HEK293T (cell line): ENCODE results near the gene NHLRC3.

ENCODE experiments used
- CTCF ChIA-PET: fragments of 350-600 bp; formaldehyde crosslinking; extraction: SDS; loops from one replicate; lab custom pipeline; 2021; ENCODE audit warnings: antibody characterized with exemption, inconsistent platforms; lab: Yijun Ruan, JAX
- POLR2A ChIA-PET: fragments of 350-600 bp; formaldehyde crosslinking; extraction: SDS; loops from one replicate; lab custom pipeline; 2020; ENCODE audit warnings: antibody characterized with exemption, inconsistent platforms; lab: Yijun Ruan, JAX
- DNase-seq: peaks from one replicate; pipeline ENCODE4 v3.0.0; 2012; ENCODE audit warnings: mixed read lengths; ENCODE audit errors: extremely low spot score
- ARNT ChIP-seq: fragments of 450-650 bp; IDR thresholded peaks from 2 replicates; pipeline ENCODE4 v1.6.1; 2017; ENCODE audit warnings: mild to moderate bottlenecking
- BHLHE40 ChIP-seq: fragments of 450-650 bp; IDR thresholded peaks from 2 replicates; pipeline ENCODE4 v1.6.1; 2016; ENCODE audit warnings: mild to moderate bottlenecking, moderate library complexity, borderline replicate concordance
- CTBP1 ChIP-seq: fragments of 450-650 bp; IDR thresholded peaks from 2 replicates; pipeline ENCODE4 v1.6.1; 2016; ENCODE audit warnings: borderline replicate concordance
- ELF4 ChIP-seq: fragments of 450-650 bp; IDR thresholded peaks from 2 replicates; pipeline ENCODE4 v1.6.1; 2017; ENCODE audit warnings: antibody characterized with exemption
- FOXA1 ChIP-seq: fragments of 450-650 bp; IDR thresholded peaks from 2 replicates; pipeline ENCODE4 v1.6.1; 2016; ENCODE audit warnings: mild to moderate bottlenecking
- FOXK2 ChIP-seq: fragments of 450-650 bp; IDR thresholded peaks from 2 replicates; pipeline ENCODE4 v1.6.1; 2016; ENCODE audit warnings: mild to moderate bottlenecking
- FOXM1 ChIP-seq: fragments of 450-650 bp; IDR thresholded peaks from 2 replicates; pipeline ENCODE4 v1.6.1; 2017; ENCODE audit warnings: mild to moderate bottlenecking, borderline replicate concordance
- HDGF ChIP-seq: fragments of 450-650 bp; IDR thresholded peaks from 2 replicates; pipeline ENCODE4 v1.6.1; 2017; ENCODE audit warnings: antibody characterized with exemption, borderline replicate concordance
- L3MBTL2 ChIP-seq: fragments of 450-650 bp; conservative IDR thresholded peaks from 2 replicates; pipeline ENCODE4 v1.6.1; 2016; ENCODE audit warnings: mild to moderate bottlenecking
- LEF1 ChIP-seq: fragments of 450-650 bp; IDR thresholded peaks from 2 replicates; pipeline ENCODE4 v1.6.1; 2017; ENCODE audit warnings: mild to moderate bottlenecking, borderline replicate concordance
- NFRKB ChIP-seq: fragments of 450-650 bp; IDR thresholded peaks from 2 replicates; pipeline ENCODE4 v1.6.1; 2016; ENCODE audit warnings: mild to moderate bottlenecking, moderate library complexity
- PKNOX1 ChIP-seq: fragments of 450-650 bp; IDR thresholded peaks from 2 replicates; pipeline ENCODE4 v1.6.1; 2016
- SP1 ChIP-seq: fragments of 450-650 bp; IDR thresholded peaks from 2 replicates; pipeline ENCODE4 v1.6.1; 2017
- SUZ12 ChIP-seq: fragments of 450-650 bp; IDR thresholded peaks from 2 replicates; pipeline ENCODE4 v1.6.1; 2016; ENCODE audit warnings: mild to moderate bottlenecking
- TARDBP ChIP-seq: fragments of 450-650 bp; IDR thresholded peaks from 2 replicates; pipeline ENCODE4 v1.6.1; 2016
- ZNF384 ChIP-seq: fragments of 450-650 bp; IDR thresholded peaks from 2 replicates; pipeline ENCODE4 v1.6.1; 2016

NHLRC3 gene

DNA sequence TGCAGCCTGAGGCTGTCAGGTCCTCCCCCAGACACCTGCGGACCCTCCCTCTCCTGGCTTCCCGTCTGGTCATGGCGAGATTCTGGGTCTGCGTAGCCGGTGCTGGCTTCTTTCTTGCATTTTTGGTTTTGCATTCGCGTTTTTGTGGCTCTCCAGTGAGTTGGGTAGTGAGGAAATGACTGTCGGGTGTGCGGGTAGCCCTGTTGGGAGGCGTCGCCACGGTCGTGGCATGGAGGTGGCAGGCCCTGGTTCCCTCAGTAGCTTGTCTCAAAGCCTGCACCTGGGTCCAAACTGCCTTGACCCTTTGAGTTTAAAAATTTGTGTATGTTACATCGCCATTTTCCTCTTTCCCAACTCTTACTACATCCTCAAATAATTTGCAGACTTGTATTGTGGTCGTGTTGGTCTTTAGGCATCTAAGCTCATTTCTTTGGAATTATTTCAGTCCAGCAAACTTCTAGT lies 344 bp downstream of the NHLRC3 start:
- TF ChIP-seq LEF1 (no peak), L3MBTL2 (peak; percentile 66; the same call in 1 of the 2 replicates)
- no peak for DNase-seq
- ChIA-PET POLR2A (interaction anchor here (1.8 kb wide), 1 partner anchor 9 kb away, joined by 4 read pairs; no protein-coding TSS in a partner anchor), CTCF (no interaction called here)

DNA sequence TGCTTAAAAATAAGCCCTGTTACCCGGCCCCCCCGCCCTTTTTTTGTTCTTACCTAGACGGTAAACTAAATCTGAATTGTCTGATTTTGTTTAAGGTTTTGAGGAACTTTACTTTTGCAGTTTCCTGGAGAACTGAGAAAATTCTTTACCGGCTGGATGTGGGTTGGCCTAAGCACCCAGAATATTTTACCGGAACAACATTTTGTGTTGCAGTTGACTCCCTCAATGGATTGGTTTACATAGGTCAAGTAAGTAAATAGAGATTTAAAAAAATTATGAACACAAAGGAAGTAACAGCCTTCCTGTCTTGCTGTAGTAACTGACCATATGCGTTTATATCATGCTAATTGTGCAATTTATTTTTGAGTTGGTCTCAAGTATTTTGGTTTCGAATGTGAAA lies 785 bp downstream of the NHLRC3 start:
- POLR2A ChIA-PET: no interaction called here
- TF ChIP-seq PKNOX1: no peak
- DNase-seq: no peak
- CTCF ChIA-PET: no interaction called here

DNA sequence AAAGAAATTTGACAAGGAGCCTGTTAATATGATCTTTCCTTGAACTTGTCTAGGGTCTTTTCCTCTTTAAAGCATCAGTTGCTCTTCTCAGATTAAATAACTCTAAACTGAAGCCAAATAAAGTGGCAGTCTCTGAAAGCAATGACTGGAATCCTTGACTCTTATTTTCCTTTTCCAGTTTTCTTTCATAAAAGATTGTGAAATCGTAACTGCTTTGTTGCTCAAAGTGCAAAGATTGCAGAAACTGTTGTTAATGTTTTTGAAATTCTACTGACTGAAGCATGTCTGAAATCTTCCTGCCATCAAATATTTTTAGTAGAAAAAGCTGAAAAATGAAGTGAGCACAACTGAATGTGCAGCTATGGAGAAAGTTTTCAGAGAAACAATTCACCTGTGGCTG lies 1.9 kb downstream of the NHLRC3 start:
- POLR2A ChIA-PET: no interaction called here

DNA sequence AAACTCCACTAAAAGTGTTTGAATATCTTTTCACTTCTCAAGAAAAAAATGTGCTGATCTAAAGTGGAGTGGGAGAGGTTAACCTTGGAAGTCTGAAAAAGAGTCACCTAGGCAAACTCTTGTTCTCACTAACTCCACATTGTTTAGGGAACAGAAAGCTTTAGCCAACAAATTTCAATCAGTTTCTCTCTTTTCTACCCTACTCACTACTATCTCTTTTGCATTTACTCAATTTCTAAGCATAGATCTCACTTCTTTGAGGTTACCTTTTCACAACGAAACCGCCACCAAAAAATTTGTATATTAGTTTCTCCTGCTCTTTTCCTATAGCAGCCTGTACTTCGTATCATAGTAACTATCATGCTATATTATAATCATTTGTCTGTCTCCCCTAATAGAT lies 6.3 kb downstream of the NHLRC3 start:
- no peak for DNase-seq
- ChIA-PET CTCF (no interaction called here), POLR2A (no interaction called here)
- TF ChIP-seq BHLHE40 (no peak), L3MBTL2 (no peak)

More for the DNA sequence above, 1.9 kb downstream of the NHLRC3 start:
- TF ChIP-seq LEF1 (no peak), NFRKB (no peak), ARNT (no peak), BHLHE40 (no peak), FOXA1 (no peak), HDGF (no peak), FOXK2 (no peak), SUZ12 (no peak), L3MBTL2 (no peak), PKNOX1 (no peak), ELF4 (no peak), ZNF384 (no peak), FOXM1 (no peak), SP1 (no peak), CTBP1 (no peak), TARDBP (no peak)
- CTCF ChIA-PET: no interaction called here
- DNase-seq: no peak

DNA sequence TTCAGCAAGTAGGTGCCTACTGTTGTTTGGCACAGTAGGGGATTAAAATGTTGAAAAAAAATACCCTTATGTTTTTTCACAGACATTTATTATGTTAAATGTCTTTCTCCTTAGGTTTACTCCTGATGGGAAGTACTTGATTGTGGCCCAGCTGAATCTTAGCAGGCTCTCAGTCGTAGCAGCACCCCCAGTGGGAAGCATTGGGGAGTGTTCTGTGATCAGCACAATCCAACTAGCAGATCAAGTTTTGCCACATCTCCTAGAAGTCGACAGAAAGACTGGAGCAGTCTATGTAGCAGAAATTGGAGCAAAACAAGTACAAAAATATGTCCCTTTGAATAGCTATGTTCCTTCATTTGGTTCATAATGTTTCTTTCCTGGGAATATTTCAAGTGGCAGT lies 9.3 kb downstream of the NHLRC3 start:
- ChIA-PET POLR2A (interaction anchor here (1.2 kb wide), 1 partner anchor 10 kb away, joined by 4 read pairs; the partner anchor contains the start of genes NHLRC3 and PROSER1), CTCF (interaction anchor here (0.6 kb wide), 1 partner anchor 18 kb away, joined by 5 read pairs; no protein-coding TSS in a partner anchor)
- peak; percentile 23 for DNase-seq
- TF ChIP-seq TARDBP: no peak
- no peak for TF ChIP-seq HDGF

DNA sequence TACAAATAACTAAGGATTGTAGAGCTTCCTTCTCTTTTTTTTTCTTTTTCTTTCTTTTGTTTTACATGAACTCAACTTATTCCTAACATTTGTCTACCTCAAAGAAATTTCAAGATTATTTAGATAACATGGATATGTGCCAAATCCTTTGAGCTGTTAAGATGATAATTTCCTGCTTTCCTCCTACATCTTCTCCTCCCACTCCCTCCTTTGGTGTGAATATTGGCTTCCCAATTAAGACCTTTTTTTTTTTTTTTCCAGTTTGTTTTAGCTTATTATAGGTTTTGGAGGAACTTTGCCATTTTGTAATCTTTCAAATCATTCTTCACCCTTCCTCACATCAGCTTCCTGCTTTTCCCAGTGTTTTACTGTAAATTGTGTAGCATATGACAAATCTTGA lies 10.6 kb downstream of the NHLRC3 start:
- CTCF ChIA-PET: no interaction called here
- TF ChIP-seq FOXK2: no peak
- no peak for TF ChIP-seq CTBP1
- TF ChIP-seq L3MBTL2: no peak
- TF ChIP-seq ARNT: no peak
- TF ChIP-seq BHLHE40: no peak
- no peak for DNase-seq
- POLR2A ChIA-PET: no interaction called here

DNA sequence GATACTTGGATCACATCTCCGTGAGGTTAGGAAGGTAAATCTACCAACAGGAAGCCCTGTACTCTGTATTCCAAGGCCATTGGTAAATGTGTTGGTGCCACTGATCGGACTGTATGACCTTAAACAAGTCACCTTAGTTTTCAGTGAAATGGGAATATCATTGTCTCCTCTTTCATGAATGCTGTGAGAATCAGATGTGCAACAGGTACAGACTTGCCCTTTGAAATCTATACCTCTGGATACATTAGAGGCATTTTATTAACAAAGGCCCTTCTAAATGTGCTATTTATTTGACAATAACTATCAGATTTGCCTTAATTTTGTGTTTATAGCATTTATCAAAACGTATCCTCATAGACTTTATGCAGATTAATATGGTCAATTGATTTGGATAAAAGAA lies 11.0 kb downstream of the NHLRC3 start:
- no peak for TF ChIP-seq NFRKB
- TF ChIP-seq ELF4: no peak
- no peak for TF ChIP-seq HDGF
- no peak for TF ChIP-seq LEF1
- no peak for TF ChIP-seq TARDBP
- no peak for TF ChIP-seq PKNOX1
- TF ChIP-seq SUZ12: no peak
- TF ChIP-seq ARNT: no peak
- no peak for TF ChIP-seq L3MBTL2
- TF ChIP-seq CTBP1: no peak
- TF ChIP-seq FOXK2: no peak
- no peak for TF ChIP-seq FOXA1
- no peak for TF ChIP-seq FOXM1
- TF ChIP-seq SP1: no peak
- TF ChIP-seq BHLHE40: no peak
- TF ChIP-seq ZNF384: no peak
- ChIA-PET POLR2A (no interaction called here), CTCF (no interaction called here)

GRCh38 chr13:39051157-39051556 lies 12.9 kb downstream of the NHLRC3 start:
- peak; percentile 13 for DNase-seq
- ChIA-PET POLR2A (no interaction called here), CTCF (no interaction called here)
- TF ChIP-seq SUZ12 (no peak), ZNF384 (peak; percentile 74)

More for the DNA sequence above, 11.0 kb downstream of the NHLRC3 start:
- DNase-seq: no peak
